ENCODE results near the gene PCBP4.
"Not testable (repeated sequence)": the region's sequence is repeated elsewhere in the genome, so short reads cannot be mapped to it uniquely, and the experiment has no call there.

The PCBP4 gene

DNA sequence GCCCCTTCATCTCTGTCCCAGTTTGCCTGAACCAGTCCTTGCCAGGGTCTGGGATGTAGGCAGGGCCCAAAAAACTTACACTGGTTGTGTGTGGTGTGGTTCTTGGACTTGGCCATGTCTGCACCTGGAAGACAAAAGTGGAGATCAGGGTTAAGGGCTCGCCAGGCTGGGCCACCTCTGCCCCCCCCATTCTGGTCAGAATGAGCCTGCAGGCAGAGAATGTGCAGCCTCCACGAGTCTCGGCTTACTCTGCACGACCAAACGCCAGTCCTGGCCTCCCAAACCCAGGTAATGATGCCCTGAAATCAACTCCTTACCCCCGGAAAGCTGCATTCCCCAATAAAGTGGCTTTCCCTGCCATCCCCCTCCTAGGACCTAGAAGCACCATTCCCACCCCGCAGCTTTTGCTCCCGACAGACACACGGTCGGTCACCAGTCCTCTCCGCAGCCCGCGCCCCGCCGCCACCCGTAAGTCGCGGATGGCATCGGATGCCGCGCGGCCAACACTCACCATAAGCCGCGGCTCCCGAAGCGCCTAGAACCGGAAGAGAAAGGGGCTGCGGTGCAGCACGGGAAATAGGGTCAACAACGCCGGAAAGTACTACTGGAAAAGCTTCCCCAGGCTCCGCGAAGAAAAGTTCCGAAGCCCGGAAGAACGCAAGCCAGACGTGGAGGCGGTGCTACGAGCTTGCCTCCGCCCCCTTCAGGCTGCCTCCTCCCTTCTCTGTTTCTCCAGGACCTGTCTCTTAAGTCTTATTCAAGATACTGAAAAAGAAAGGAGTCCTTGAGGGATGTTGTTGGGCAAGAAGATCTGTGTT is 28.3 kb upstream of the PCBP4 start, which contains the start of gene RPL29:
Gene RPL29, minus strand, starts transcription at position 550 of the 818 bp plus-strand sequence. Its CDS starts 434 bp downstream, at position 116.
- H3K79me2 ChIP-seq (ENCODE audit: control insufficient read depth, low read length): peaks cover 24% of the 10 kb centered on the region
- H3K9me3 ChIP-seq (ENCODE audit: control insufficient read depth, insufficient read depth, low read length): no peaks in the 10 kb centered on the region
- peaks cover 39% of the 10 kb centered on the region for H3F3A ChIP-seq (ENCODE audit: control insufficient read depth, insufficient read depth)
- peaks cover 5% of the 10 kb centered on the region; the same call in 1 of the 2 replicates for H3K27me3 ChIP-seq (ENCODE audit: control insufficient read depth, low read length)
- peaks cover 44% of the 10 kb centered on the region for H3K36me3 ChIP-seq (ENCODE audit: control insufficient read depth, low read length)
- H3K4me2 ChIP-seq (ENCODE audit: low read length): peak within 1 kb of the TSS; percentile 93
- no peak for TF ChIP-seq EZH2phosphoT487 (IDR thresholded peaks at IDR 0.05; ENCODE audit: borderline replicate concordance, low read length)
- TF ChIP-seq, protein P1, sequence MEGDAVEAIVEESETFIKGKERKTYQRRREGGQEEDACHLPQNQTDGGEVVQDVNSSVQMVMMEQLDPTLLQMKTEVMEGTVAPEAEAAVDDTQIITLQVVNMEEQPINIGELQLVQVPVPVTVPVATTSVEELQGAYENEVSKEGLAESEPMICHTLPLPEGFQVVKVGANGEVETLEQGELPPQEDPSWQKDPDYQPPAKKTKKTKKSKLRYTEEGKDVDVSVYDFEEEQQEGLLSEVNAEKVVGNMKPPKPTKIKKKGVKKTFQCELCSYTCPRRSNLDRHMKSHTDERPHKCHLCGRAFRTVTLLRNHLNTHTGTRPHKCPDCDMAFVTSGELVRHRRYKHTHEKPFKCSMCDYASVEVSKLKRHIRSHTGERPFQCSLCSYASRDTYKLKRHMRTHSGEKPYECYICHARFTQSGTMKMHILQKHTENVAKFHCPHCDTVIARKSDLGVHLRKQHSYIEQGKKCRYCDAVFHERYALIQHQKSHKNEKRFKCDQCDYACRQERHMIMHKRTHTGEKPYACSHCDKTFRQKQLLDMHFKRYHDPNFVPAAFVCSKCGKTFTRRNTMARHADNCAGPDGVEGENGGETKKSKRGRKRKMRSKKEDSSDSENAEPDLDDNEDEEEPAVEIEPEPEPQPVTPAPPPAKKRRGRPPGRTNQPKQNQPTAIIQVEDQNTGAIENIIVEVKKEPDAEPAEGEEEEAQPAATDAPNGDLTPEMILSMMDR (IDR thresholded peaks at IDR 0.05; ENCODE audit: low read depth, low read length, poor library complexity, severe bottlenecking): no peak
- no peaks in the 10 kb centered on the region for H3K9me2 ChIP-seq (replicated peaks; ENCODE audit: control insufficient read depth, low read length)
- H3K4me3 ChIP-seq (ENCODE audit: low read length): peak within 1 kb of the TSS; percentile 99
- peak within 1 kb of the TSS; percentile 76 for H3K27ac ChIP-seq (ENCODE audit: low read depth, low read length)
- H3K4me1 ChIP-seq (ENCODE audit: control insufficient read depth, low read length): peaks cover 38% of the 10 kb centered on the region
- H4K20me1 ChIP-seq (ENCODE audit: control insufficient read depth, insufficient read depth, low read depth, low read length): peaks cover 5% of the 10 kb centered on the region; the same call in 1 of the 2 replicates

DNA sequence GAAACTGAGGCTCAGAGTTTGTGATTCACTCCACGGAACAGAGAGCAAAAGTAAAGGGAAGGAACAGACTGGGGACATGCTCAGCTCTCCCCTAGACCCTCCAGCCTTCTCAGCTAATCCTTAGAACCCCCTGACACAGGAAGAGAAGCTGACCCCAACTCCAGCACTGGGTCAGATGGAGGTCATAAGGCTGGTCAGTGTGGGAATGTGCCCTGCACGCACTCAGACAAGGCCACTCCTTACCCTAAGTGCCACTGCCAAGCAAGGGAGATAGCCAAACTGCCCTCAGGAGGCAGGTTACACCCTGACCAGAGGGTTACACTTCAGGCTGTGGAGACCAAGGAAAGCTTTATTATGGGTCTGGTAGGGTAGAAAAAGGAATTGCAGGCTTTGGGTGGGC is 27.3 kb upstream of the PCBP4 start:
- TF ChIP-seq, protein P1 (IDR thresholded peaks at IDR 0.05; ENCODE audit: low read depth, low read length, poor library complexity, severe bottlenecking): no peak
- no peak for TF ChIP-seq EZH2phosphoT487 (IDR thresholded peaks at IDR 0.05; ENCODE audit: borderline replicate concordance, low read length)
- peaks cover 5% of the 10 kb centered on the region; the same call in 1 of the 2 replicates for H3K27me3 ChIP-seq (ENCODE audit: control insufficient read depth, low read length)
- H4K20me1 ChIP-seq (ENCODE audit: control insufficient read depth, insufficient read depth, low read depth, low read length): peaks cover 5% of the 10 kb centered on the region; the same call in 1 of the 2 replicates
- peak overlapping the region; percentile 93 for H3K4me2 ChIP-seq (ENCODE audit: low read length)
- no peaks in the 10 kb centered on the region for H3K9me2 ChIP-seq (replicated peaks; ENCODE audit: control insufficient read depth, low read length)
- peak overlapping the region; percentile 99 for H3K4me3 ChIP-seq (ENCODE audit: low read length)
- peaks cover 38% of the 10 kb centered on the region for H3K4me1 ChIP-seq (ENCODE audit: control insufficient read depth, low read length)
- H3K27ac ChIP-seq (ENCODE audit: low read depth, low read length): peak overlapping the region; percentile 76
- H3K79me2 ChIP-seq (ENCODE audit: control insufficient read depth, low read length): peaks cover 24% of the 10 kb centered on the region
- H3K9me3 ChIP-seq (ENCODE audit: control insufficient read depth, insufficient read depth, low read length): no peaks in the 10 kb centered on the region
- peaks cover 43% of the 10 kb centered on the region for H3F3A ChIP-seq (ENCODE audit: control insufficient read depth, insufficient read depth)
- H3K36me3 ChIP-seq (ENCODE audit: control insufficient read depth, low read length): peaks cover 44% of the 10 kb centered on the region

DNA sequence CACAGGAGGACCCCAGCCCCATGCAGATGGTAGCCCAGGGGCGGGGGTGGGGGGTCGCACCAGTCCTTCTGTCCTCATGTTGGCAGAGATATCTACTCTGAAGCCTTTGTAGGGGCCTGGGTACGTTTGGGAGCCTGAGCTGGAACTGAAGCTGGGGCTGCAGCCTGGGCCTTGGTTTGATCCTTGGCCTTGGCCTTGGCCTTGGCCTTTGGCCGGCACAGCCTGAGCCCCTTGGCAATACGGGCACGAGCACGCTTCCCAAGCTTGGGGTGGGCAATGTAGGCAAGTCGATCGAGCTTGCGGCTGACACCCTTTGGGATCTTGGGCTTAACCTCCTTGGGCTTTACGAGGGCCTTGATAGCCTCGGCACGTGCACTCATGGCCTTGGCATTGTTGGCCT is 26.4 kb upstream of the PCBP4 start:
- not testable (repeated sequence) for H4K20me1 ChIP-seq (ENCODE audit: control insufficient read depth, insufficient read depth, low read depth, low read length); H3K9me2 ChIP-seq (replicated peaks; ENCODE audit: control insufficient read depth, low read length); H3K9me3 ChIP-seq (ENCODE audit: control insufficient read depth, insufficient read depth, low read length); H3K27ac ChIP-seq (ENCODE audit: low read depth, low read length); H3K27me3 ChIP-seq (ENCODE audit: control insufficient read depth, low read length)
- peak overlapping the region; percentile 99 for H3K4me3 ChIP-seq (ENCODE audit: low read length)
- peaks cover 38% of the 10 kb centered on the region for H3K4me1 ChIP-seq (ENCODE audit: control insufficient read depth, low read length)
- peak overlapping the region; percentile 93 for H3K4me2 ChIP-seq (ENCODE audit: low read length)
- peaks cover 24% of the 10 kb centered on the region for H3K79me2 ChIP-seq (ENCODE audit: control insufficient read depth, low read length)
- H3K36me3 ChIP-seq (ENCODE audit: control insufficient read depth, low read length): peaks cover 44% of the 10 kb centered on the region
- H3F3A ChIP-seq (ENCODE audit: control insufficient read depth, insufficient read depth): peaks cover 52% of the 10 kb centered on the region

All from DOHH2 (cell line).